Measurements from ENCODE around the gene SPPL3. TPM values are rescaled to one million over a fixed set of nuclear protein-coding genes. Genes with fewer than 3 reads are reported as not detected.
"Not testable (repeated sequence)": the region's sequence is repeated elsewhere in the genome, so short reads cannot be mapped to it uniquely, and the experiment has no call there.

The SPPL3 gene, protein sequence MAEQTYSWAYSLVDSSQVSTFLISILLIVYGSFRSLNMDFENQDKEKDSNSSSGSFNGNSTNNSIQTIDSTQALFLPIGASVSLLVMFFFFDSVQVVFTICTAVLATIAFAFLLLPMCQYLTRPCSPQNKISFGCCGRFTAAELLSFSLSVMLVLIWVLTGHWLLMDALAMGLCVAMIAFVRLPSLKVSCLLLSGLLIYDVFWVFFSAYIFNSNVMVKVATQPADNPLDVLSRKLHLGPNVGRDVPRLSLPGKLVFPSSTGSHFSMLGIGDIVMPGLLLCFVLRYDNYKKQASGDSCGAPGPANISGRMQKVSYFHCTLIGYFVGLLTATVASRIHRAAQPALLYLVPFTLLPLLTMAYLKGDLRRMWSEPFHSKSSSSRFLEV
- polyA plus RNA-seq (2012; ENCODE audit: missing spikeins): 9.9 TPM

DNA sequence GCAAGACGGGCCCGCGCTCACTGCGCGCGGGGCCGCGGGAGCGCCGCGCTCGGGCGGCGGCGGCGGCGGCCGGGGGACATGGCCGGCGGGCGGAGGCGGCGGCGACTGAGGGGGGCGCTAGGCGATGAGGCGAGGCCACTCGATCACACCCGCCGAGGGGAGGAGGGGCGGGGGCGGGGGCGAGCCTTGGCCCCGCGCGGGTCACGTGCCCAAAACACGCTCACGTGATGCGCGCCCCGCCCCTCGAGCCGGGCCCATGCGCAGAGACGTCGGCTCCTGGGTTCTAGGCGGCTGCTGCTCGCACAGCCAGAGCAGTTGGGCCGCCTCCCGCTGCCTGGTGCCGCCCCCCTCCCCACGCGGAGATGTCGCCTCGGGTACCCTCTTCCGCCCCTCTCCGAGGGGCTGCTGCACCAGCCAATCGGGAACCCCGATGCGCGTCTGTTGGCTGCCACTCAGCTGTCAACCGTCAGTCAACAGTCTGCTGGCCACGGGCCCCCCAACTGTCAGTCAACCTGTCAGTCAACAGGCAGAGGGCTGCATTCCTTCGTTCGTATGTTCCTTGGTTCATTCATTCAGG lies at the start of gene SPPL3:
TSS of gene SPPL3 (minus strand) at position 162 of the 577 bp plus-strand sequence. CDS start 491 bp downstream, outside the sequence.
- DNase-seq (ENCODE audit: insufficient read length): peak; percentile 90
- TF ChIP-seq POLR2A (IDR thresholded peaks at IDR 0.05; ENCODE audit: low read depth, low read length) (peak; percentile 54; the same call in 1 of the 2 replicates), TAF1 (IDR thresholded peaks at IDR 0.05; ENCODE audit: borderline replicate concordance, low read depth, low read length) (no peak)
- peak; percentile 88 for FAIRE-seq

- FAIRE-seq (no peak), DNase-seq (ENCODE audit: insufficient read length) (no peak)
- TF ChIP-seq POLR2A (IDR thresholded peaks at IDR 0.05; ENCODE audit: low read depth, low read length) (no peak), TAF1 (IDR thresholded peaks at IDR 0.05; ENCODE audit: borderline replicate concordance, low read depth, low read length) (no peak), POLR2AphosphoS5 (IDR thresholded peaks at IDR 0.05; ENCODE audit: low read depth, low read length) (no peak)
Observed at GRCh38 chr12:120950807-120951206, 46.6 kb upstream of the SPPL3 start.

DNA sequence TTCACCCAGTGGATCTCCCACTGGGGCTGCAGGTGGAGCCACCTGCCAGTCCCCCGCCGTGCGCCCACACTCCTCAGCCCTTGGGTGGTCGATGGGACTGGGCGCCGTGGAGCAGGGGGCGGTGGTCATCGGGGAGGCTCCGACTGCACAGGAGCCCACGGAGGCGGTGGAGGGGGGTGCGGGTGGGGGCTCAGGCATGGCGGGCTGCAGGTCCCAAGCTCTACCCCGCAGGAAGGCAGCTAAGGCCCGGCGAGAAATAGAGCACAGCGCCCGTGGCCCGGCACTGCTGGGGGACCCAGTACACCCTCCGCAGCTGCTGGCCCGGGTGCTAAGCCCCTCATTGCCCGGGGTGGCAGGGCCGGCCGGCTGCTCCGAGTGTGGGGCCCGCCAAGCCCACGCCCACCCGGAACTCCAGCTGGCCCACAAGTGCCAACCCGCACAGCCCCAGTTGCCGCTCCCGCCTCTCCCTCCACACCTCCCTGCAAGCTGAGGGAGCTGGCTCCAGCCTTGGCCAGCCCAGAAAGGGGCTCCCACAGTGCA lies 46.2 kb upstream of the SPPL3 start:
- DNase-seq (ENCODE audit: insufficient read length); FAIRE-seq: not testable (repeated sequence)

DNA sequence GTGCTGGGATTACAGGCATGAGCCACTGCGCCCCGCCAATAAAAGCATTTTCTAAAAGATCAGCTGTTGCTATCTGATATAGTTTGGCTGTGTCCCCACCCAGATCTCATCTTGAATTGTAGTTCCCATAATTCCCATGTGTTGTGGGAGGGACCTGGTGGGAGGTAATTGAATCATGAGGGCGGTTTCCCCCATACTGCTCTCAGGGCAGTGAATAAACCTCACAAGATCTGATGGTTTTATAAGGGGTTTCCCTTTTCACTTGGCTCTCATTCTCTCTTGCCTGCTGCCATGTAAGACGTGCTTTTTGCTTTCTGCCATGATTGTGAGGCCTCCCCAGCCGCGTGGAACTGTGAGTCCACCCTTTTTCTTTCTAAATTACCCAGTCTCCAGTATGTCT lies 41.4 kb upstream of the SPPL3 start:
- DNase-seq (ENCODE audit: insufficient read length); FAIRE-seq: not testable (repeated sequence)

DNA sequence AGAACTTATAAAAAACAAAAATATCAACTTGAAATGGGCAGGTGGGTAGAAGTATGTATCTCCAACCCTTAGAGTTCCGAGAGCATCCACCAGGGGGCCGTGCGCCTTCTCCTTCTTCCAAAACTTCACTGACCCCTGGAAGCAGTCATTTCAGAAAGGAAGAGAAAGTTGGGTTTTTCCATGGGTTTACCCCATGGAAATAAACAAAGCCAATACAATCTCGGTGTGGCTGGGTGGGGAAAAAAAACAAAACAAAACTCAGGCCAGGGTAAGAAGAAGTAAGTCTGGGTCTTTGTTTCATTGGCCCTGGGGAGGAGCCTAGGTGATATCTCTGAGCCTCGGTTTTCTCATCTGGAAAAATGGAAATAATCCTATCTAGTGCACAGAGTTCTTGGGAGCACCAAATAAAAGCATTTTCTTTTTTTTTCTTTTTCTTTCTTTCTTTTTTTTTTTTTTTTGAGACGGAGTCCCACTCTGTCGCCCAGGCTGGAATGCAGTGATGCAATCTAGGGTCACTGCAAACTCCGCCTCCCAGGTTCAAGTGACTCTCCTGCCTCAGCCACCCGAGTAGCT lies 40.6 kb upstream of the SPPL3 start:
- FAIRE-seq: no peak
- TF ChIP-seq TAF1 (IDR thresholded peaks at IDR 0.05; ENCODE audit: borderline replicate concordance, low read depth, low read length): no peak
- TF ChIP-seq POLR2AphosphoS5 (IDR thresholded peaks at IDR 0.05; ENCODE audit: low read depth, low read length): no peak
- TF ChIP-seq POLR2A (IDR thresholded peaks at IDR 0.05; ENCODE audit: low read depth, low read length): no peak
- DNase-seq (ENCODE audit: insufficient read length): peak; percentile 41

DNA sequence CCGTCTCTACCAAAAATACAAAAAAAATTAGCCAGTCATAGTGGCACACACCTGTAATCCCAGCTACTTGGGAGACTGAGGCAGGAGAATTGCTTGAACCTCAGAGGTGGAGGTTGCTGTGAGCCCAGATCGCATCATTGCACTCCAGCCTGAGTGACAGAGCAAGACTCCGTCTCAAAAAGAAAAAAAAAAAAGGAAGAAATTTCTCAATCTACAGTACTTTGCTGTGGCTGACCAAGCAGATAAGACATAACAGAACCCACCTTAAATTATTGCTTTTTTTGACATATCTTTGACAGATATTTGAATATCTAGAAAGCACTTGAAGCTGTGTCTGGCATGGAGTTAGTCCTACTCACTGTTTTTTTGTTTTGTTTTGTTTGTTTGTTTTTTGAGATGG lies 39.3 kb upstream of the SPPL3 start:
- DNase-seq (ENCODE audit: insufficient read length) (no peak), FAIRE-seq (no peak)
- no peak for TF ChIP-seq TAF1 (IDR thresholded peaks at IDR 0.05; ENCODE audit: borderline replicate concordance, low read depth, low read length)
- TF ChIP-seq POLR2AphosphoS5 (IDR thresholded peaks at IDR 0.05; ENCODE audit: low read depth, low read length): no peak
- TF ChIP-seq POLR2A (IDR thresholded peaks at IDR 0.05; ENCODE audit: low read depth, low read length): no peak

GRCh38 chr12:120941846-120942405 lies 37.8 kb upstream of the SPPL3 start:
- no peak for FAIRE-seq
- TF ChIP-seq TAF1 (IDR thresholded peaks at IDR 0.05; ENCODE audit: borderline replicate concordance, low read depth, low read length) (no peak), POLR2A (IDR thresholded peaks at IDR 0.05; ENCODE audit: low read depth, low read length) (no peak), POLR2AphosphoS5 (IDR thresholded peaks at IDR 0.05; ENCODE audit: low read depth, low read length) (no peak)
- DNase-seq (ENCODE audit: insufficient read length): no peak

GRCh38 chr12:120941412-120941811 lies 37.3 kb upstream of the SPPL3 start:
- no peak for FAIRE-seq
- TF ChIP-seq POLR2A (IDR thresholded peaks at IDR 0.05; ENCODE audit: low read depth, low read length) (no peak), POLR2AphosphoS5 (IDR thresholded peaks at IDR 0.05; ENCODE audit: low read depth, low read length) (no peak), TAF1 (IDR thresholded peaks at IDR 0.05; ENCODE audit: borderline replicate concordance, low read depth, low read length) (no peak)
- DNase-seq (ENCODE audit: insufficient read length): no peak

DNA sequence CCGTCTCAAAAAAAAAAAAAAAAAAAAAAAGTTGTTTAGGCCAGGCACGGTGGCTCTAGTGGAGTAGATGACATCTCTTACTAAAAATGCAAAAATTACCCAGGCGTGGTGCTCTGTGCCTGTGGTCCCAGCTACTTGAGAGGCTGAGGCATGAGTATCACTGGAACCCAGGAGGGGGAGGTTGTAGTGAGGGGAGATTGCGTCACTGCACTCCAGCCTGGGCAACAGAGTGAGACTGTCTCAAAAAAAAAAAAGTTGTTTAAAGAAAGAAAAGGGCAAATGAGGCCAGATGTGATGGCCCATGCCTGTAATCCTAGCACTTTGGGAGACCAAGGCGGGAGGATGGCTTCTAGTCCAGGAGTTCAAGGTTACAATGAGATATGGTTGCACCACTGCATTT lies 36.6 kb upstream of the SPPL3 start:
- TF ChIP-seq TAF1 (IDR thresholded peaks at IDR 0.05; ENCODE audit: borderline replicate concordance, low read depth, low read length) (no peak), POLR2AphosphoS5 (IDR thresholded peaks at IDR 0.05; ENCODE audit: low read depth, low read length) (no peak), POLR2A (IDR thresholded peaks at IDR 0.05; ENCODE audit: low read depth, low read length) (no peak)
- FAIRE-seq: no peak
- no peak for DNase-seq (ENCODE audit: insufficient read length)

- no peak for TF ChIP-seq POLR2A (IDR thresholded peaks at IDR 0.05; ENCODE audit: low read depth, low read length)
- TF ChIP-seq POLR2AphosphoS5 (IDR thresholded peaks at IDR 0.05; ENCODE audit: low read depth, low read length): no peak
- TF ChIP-seq TAF1 (IDR thresholded peaks at IDR 0.05; ENCODE audit: borderline replicate concordance, low read depth, low read length): no peak
- no peak for FAIRE-seq
- DNase-seq (ENCODE audit: insufficient read length): no peak
Observed at GRCh38 chr12:120940006-120940405, 35.8 kb upstream of the SPPL3 start.

GRCh38 chr12:120939523-120939922 lies 35.4 kb upstream of the SPPL3 start:
- FAIRE-seq (no peak), DNase-seq (ENCODE audit: insufficient read length) (no peak)

DNA sequence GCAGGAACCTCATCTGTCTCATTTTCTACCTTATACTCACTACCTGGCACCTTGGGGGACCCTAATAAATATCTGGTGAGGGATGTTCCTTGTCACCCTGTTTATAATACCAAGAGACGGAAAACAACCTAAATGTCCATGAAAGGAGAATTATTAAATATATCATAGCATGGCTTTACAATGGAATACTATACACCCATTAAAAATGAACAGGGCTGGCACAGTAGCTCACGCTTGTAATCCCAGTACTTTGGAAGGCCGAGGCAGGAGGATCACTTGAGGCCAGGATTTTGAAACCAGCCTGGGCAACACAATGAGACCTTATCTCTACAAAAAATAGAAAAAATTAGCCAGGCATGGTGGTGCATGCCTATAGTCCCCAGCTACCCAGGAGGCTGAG lies 34.3 kb upstream of the SPPL3 start:
- FAIRE-seq (no peak), DNase-seq (ENCODE audit: insufficient read length) (no peak)
- no peak for TF ChIP-seq POLR2A (IDR thresholded peaks at IDR 0.05; ENCODE audit: low read depth, low read length)
- TF ChIP-seq POLR2AphosphoS5 (IDR thresholded peaks at IDR 0.05; ENCODE audit: low read depth, low read length): no peak
- TF ChIP-seq TAF1 (IDR thresholded peaks at IDR 0.05; ENCODE audit: borderline replicate concordance, low read depth, low read length): no peak

More at GRCh38 chr12:120939523-120939922, 35.4 kb upstream of the SPPL3 start:
- TF ChIP-seq TAF1 (IDR thresholded peaks at IDR 0.05; ENCODE audit: borderline replicate concordance, low read depth, low read length): no peak
- no peak for TF ChIP-seq POLR2AphosphoS5 (IDR thresholded peaks at IDR 0.05; ENCODE audit: low read depth, low read length)
- no peak for TF ChIP-seq POLR2A (IDR thresholded peaks at IDR 0.05; ENCODE audit: low read depth, low read length)

All from GM12892 (cell line).